Muscle of arm (tissue), 12 donors: Measurements from ENCODE around the gene CFLAR. TPM values are rescaled to one million over a fixed set of nuclear protein-coding genes. Genes with fewer than 3 reads are reported as not detected.
"Not testable (repeated sequence)": the region's sequence is repeated elsewhere in the genome, so short reads cannot be mapped to it uniquely, and the experiment has no call there.

Experiments used
- DNase-seq: peaks from one replicate; pipeline ENCODE4 v3.0.0-alpha.2; 2013
- polyA plus RNA-seq, 12 donors: library from polyadenylated mRNA; unstranded; fragments of 120-200 nt; gene quantifications; one replicate each; pipeline ENCODE4 v1.2.1, GENCODE V29; 2013; ENCODE audit not compliant: insufficient read length in 12 of 12

CFLAR gene
- polyA plus RNA-seq, 12 donors, result 30.8 to 62.4 (median 40.3) TPM; not detected in 1

- DNase-seq, result not testable (repeated sequence)
Observed at GRCh38 chr2:201117735-201118094, 1.8 kb downstream of the CFLAR start.

GRCh38 chr2:201118121-201118960 is 2.4 kb downstream of the CFLAR start:
- peak; percentile 76 for DNase-seq

GRCh38 chr2:201118961-201119854 is 3.2 kb downstream of the CFLAR start:
- no peak for DNase-seq

GRCh38 chr2:201122276-201122675 is 6.3 kb downstream of the CFLAR start:
- DNase-seq, result no peak

- no peak for DNase-seq
Observed at GRCh38 chr2:201126308-201127151, 10.6 kb downstream of the CFLAR start.

- no peak for DNase-seq
Observed at GRCh38 chr2:201127152-201127511, 11.2 kb downstream of the CFLAR start.

GRCh38 chr2:201127570-201127969 is 11.6 kb downstream of the CFLAR start:
- DNase-seq, result no peak

GRCh38 chr2:201128033-201128432 is 12.1 kb downstream of the CFLAR start:
- DNase-seq, result no peak

GRCh38 chr2:201128933-201129505 is 13.1 kb downstream of the CFLAR start:
- DNase-seq, result no peak

GRCh38 chr2:201130524-201131186 is 14.7 kb downstream of the CFLAR start:
- DNase-seq, result no peak

- DNase-seq, result no peak
Observed at GRCh38 chr2:201132518-201132917, 16.6 kb downstream of the CFLAR start.

GRCh38 chr2:201135386-201135785 is 19.4 kb downstream of the CFLAR start:
- DNase-seq, result no peak

GRCh38 chr2:201136889-201137321 is 20.9 kb downstream of the CFLAR start:
- DNase-seq, result no peak

- DNase-seq, result no peak
Observed at GRCh38 chr2:201137505-201138400, 21.8 kb downstream of the CFLAR start.

- DNase-seq, result no peak
Observed at GRCh38 chr2:201138401-201138970, 22.5 kb downstream of the CFLAR start.

- DNase-seq, result not testable (repeated sequence)
Observed at GRCh38 chr2:201138986-201139781, 23.2 kb downstream of the CFLAR start.

- no peak for DNase-seq
Observed at GRCh38 chr2:201139836-201140604, 24.1 kb downstream of the CFLAR start.
